PC-9 (cell line): Measurements from ENCODE around the gene C1orf159.

Source experiments
- EZH2 ChIP-seq: fragments of 200-600 bp; sonication (generic); IDR thresholded peaks from 2 replicates; pipeline ENCODE4 v1.8.0; 2017; ENCODE audit warnings: antibody characterized with exemption, low read depth
- TF ChIP-seq, protein P1 (sequence below): fragments of 200-600 bp; sonication (generic); conservative IDR thresholded peaks from 2 replicates; pipeline ENCODE4 v1.6.1; 2017; ENCODE audit warnings: mixed run types, antibody characterized with exemption, mild to moderate bottlenecking, moderate library complexity

DNA sequence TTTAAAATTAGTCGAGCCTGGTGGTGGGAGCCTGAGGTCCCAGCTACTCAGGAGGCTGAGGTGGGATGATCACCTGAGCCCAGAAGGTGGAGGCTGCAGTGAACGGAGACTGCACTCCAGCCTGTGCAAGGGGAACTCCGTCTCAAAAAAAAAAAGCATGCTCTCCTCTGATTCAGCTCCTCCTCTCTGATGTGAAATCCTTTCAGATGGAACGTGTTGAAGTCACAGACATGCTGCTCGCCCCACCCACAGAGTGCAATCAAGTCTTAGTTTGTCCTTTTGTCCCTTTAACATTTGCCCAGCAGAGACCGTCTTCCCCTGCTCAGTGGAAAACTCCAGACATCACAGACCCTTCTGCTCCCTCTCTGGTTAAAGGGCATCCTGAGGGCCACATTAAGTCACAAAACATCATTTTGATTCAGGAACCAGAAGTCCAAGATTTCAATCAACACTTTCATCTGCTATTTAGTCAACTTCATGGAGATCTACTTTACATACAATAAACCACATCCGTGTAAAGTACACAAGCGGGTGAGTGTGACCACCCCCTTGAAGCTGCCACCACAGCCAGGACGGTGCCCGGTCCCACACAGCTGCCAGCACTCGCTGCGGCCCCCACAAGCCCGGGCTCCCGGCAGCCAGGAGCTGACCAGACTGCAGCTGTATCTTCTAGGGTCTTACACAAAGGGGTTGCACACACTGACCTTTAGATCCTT lies 22.8 kb downstream of the C1orf159 start:
- TF ChIP-seq, protein P1, sequence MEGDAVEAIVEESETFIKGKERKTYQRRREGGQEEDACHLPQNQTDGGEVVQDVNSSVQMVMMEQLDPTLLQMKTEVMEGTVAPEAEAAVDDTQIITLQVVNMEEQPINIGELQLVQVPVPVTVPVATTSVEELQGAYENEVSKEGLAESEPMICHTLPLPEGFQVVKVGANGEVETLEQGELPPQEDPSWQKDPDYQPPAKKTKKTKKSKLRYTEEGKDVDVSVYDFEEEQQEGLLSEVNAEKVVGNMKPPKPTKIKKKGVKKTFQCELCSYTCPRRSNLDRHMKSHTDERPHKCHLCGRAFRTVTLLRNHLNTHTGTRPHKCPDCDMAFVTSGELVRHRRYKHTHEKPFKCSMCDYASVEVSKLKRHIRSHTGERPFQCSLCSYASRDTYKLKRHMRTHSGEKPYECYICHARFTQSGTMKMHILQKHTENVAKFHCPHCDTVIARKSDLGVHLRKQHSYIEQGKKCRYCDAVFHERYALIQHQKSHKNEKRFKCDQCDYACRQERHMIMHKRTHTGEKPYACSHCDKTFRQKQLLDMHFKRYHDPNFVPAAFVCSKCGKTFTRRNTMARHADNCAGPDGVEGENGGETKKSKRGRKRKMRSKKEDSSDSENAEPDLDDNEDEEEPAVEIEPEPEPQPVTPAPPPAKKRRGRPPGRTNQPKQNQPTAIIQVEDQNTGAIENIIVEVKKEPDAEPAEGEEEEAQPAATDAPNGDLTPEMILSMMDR = no peak
- no peak for TF ChIP-seq EZH2
